Vagina (tissue), 2 donors: Measurements from ENCODE around the gene CSNK1D. TPM values are rescaled to one million over a fixed set of nuclear protein-coding genes. Genes with fewer than 3 reads are reported as not detected.
A peak's percentile ranks its signal among the peaks of the same experiment; 100 is the strongest.

Experiments used
- DNase-seq, 2 donors: peaks; one replicate each; pipeline ENCODE4 v3.0.0-alpha.2; 2017; ENCODE audit errors: extremely low spot score in 2 of 2
- H3K27ac ChIP-seq: fragments of 200-600 bp; sonication (generic); one replicate; pipeline ENCODE4 v1.5.1; 2019
- H3K27me3 ChIP-seq: fragments of 200-600 bp; sonication (generic); one replicate; pipeline ENCODE4 v1.5.1; 2019
- H3K36me3 ChIP-seq, 2 donors: fragments of 200-600 bp; sonication (generic); one replicate each; pipeline ENCODE4 v1.5.1; 2017 to 2019
- H3K4me1 ChIP-seq: fragments of 200-600 bp; sonication (generic); one replicate; pipeline ENCODE4 v1.5.1; 2019
- H3K4me3 ChIP-seq, 2 donors: fragments of 200-600 bp; sonication (generic); 1 replicate in 1 of 2; 2 replicates in 1 of 2; pipeline ENCODE4 v1.5.1; 2016 to 2019
- H3K9me3 ChIP-seq: fragments of 200-600 bp; sonication (generic); one replicate; pipeline ENCODE4 v1.5.1; 2019
- CTCF ChIP-seq, 3 experiments: fragments of 450-650 bp in 2 of 3; fragments of 200-600 bp in 1 of 3; sonication (generic) in 1 of 3; IDR thresholded peaks; one replicate each; pipeline ENCODE4 v1.5.1; 2017 to 2019; ENCODE audit warnings: antibody characterized with exemption in 3 of 3, mild to moderate bottlenecking in 2 of 3, moderate library complexity in 2 of 3
- POLR2A ChIP-seq, 2 donors: fragments of 450-650 bp; IDR thresholded peaks; one replicate each; pipeline ENCODE4 v1.6.1; 2017; ENCODE audit warnings: antibody characterized with exemption in 2 of 2, mild to moderate bottlenecking in 2 of 2, moderate library complexity in 2 of 2
- POLR2AphosphoS5 ChIP-seq, 2 donors: sonication (generic); formaldehyde crosslinking; IDR thresholded peaks; one replicate each; pipeline ENCODE4 v1.9.0; 2017; ENCODE audit warnings: antibody characterized with exemption in 2 of 2, mild to moderate bottlenecking in 2 of 2, low read depth in 1 of 2; ENCODE audit not compliant: insufficient read depth in 1 of 2
- intact Hi-C: fragments of 100-400 bp; cut with DNase I; formaldehyde crosslinking; loops from one replicate; pipeline ENCODE4 v1.15.1; 2023
- total RNA-seq: library from RNA; depleted of rRNA; stranded (reverse); fragments of >200 nt; gene quantifications from one replicate; pipeline ENCODE4 v1.2.3, GENCODE V29; 2016

CSNK1D gene
- total RNA-seq, 1 donor from 2014 or later: 67.8 TPM

GRCh38 chr17:82287013-82287867 lies 13.7 kb upstream of the CSNK1D start:
- no peaks in the 10 kb centered on the region for H3K27me3 ChIP-seq
- H3K9me3 ChIP-seq: no peaks in the 10 kb centered on the region
- H3K4me3 ChIP-seq: no peak overlapping the region
- no peak for TF ChIP-seq CTCF (IDR thresholded peaks at IDR 0.05)
- TF ChIP-seq POLR2AphosphoS5 (IDR thresholded peaks at IDR 0.05; ENCODE audit: insufficient read depth in 1 of 2, low read depth in 1 of 2): no peak
- no peak for TF ChIP-seq POLR2A (IDR thresholded peaks at IDR 0.05)
- H3K4me1 ChIP-seq: peaks cover 66% of the 10 kb centered on the region
- no peaks in the 10 kb centered on the region for H3K36me3 ChIP-seq
- DNase-seq: no peak
- intact Hi-C loops: no loop called here
- peak overlapping the region; percentile 75 for H3K27ac ChIP-seq

- intact Hi-C loops: no loop called here
- Histone ChIP-seq H3K4me3 (no peak overlapping the region), H3K4me1 (peaks cover 64% of the 10 kb centered on the region), H3K9me3 (no peaks in the 10 kb centered on the region), H3K27ac (peak overlapping the region; percentile 75), H3K36me3 (no peaks in the 10 kb centered on the region), H3K27me3 (no peaks in the 10 kb centered on the region)
- TF ChIP-seq POLR2AphosphoS5 (IDR thresholded peaks at IDR 0.05; ENCODE audit: insufficient read depth in 1 of 2, low read depth in 1 of 2) (peak in 1 of 2 donors; percentile 70), CTCF (IDR thresholded peaks at IDR 0.05) (no peak)
- DNase-seq: no peak
These were observed 11.6 kb upstream of the CSNK1D start for GRCh38 chr17:82285141-82285540.

GRCh38 chr17:82283208-82283749 lies 9.8 kb upstream of the CSNK1D start:
- no peak overlapping the region for H3K4me3 ChIP-seq
- no peaks in the 10 kb centered on the region for H3K36me3 ChIP-seq
- no peak for TF ChIP-seq CTCF (IDR thresholded peaks at IDR 0.05)
- no peak for TF ChIP-seq POLR2A (IDR thresholded peaks at IDR 0.05)
- TF ChIP-seq POLR2AphosphoS5 (IDR thresholded peaks at IDR 0.05; ENCODE audit: insufficient read depth in 1 of 2, low read depth in 1 of 2): peak in 1 of 2 donors; percentile 28
- peaks cover 57% of the 10 kb centered on the region for H3K4me1 ChIP-seq
- H3K9me3 ChIP-seq: no peaks in the 10 kb centered on the region
- DNase-seq: no peak
- H3K27ac ChIP-seq: peak overlapping the region; percentile 75
- no peaks in the 10 kb centered on the region for H3K27me3 ChIP-seq
- intact Hi-C loops: no loop called here

GRCh38 chr17:82282239-82283207 lies 9.0 kb upstream of the CSNK1D start:
- peaks cover 50% of the 10 kb centered on the region for H3K4me1 ChIP-seq
- no peak for DNase-seq
- no peak for TF ChIP-seq CTCF (IDR thresholded peaks at IDR 0.05)
- no peak for TF ChIP-seq POLR2A (IDR thresholded peaks at IDR 0.05)
- no peak for TF ChIP-seq POLR2AphosphoS5 (IDR thresholded peaks at IDR 0.05; ENCODE audit: insufficient read depth in 1 of 2, low read depth in 1 of 2)

More at GRCh38 chr17:82282239-82283207, 9.0 kb upstream of the CSNK1D start:
- no peaks in the 10 kb centered on the region for H3K9me3 ChIP-seq
- H3K4me3 ChIP-seq: no peak overlapping the region
- intact Hi-C loops: no loop called here
- H3K27me3 ChIP-seq: no peaks in the 10 kb centered on the region
- H3K27ac ChIP-seq: peak overlapping the region; percentile 75
- H3K36me3 ChIP-seq: no peaks in the 10 kb centered on the region
